Adipose tissue (tissue), 3 donors: Measurements from ENCODE around the gene ANKRD6. TPM values are rescaled to one million over a fixed set of nuclear protein-coding genes. Genes with fewer than 3 reads are reported as not detected.

Source experiments
- H3K27ac ChIP-seq: one replicate; pipeline ENCODE4 v1.5.1; 2013; ENCODE audit warnings: low read depth, low read length
- WGBS, 3 donors: extraction: QIAGEN DNeasy Blood & Tissue Kit; methylation state at CpG; one replicate each; pipeline ENCODE4 v1.1.7; 2013; 5-methylcytosine and 5-hydroxymethylcytosine counted together
- polyA plus RNA-seq, 3 donors: library from polyadenylated mRNA; stranded (reverse); fragments of 200-250 nt; gene quantifications; one replicate each; pipeline ENCODE4 v1.2.3, GENCODE V29; 2013
- donor health status: healthy with polysubstance abuse.
- donor health status: Bipolar disorder and iron deficiency.
- donor health status: healthy.

The ANKRD6 gene
- polyA plus RNA-seq, 3 donors = 3.1 to 9.3 (median 4.1) TPM

GRCh38 chr6:89454300-89454699 is 21.3 kb downstream of the ANKRD6 start:
- WGBS, 3 donors = 71 to 86% (median 77%) methylated on average over 2 of the region's 2 CpGs
- H3K27ac ChIP-seq = no peak overlapping the region

GRCh38 chr6:89458704-89459103 is 25.8 kb downstream of the ANKRD6 start:
- no peak overlapping the region for H3K27ac ChIP-seq
- WGBS, 3 donors = 91 to 92% (median 91%) methylated on average over 5 of the region's 5 CpGs

DNA sequence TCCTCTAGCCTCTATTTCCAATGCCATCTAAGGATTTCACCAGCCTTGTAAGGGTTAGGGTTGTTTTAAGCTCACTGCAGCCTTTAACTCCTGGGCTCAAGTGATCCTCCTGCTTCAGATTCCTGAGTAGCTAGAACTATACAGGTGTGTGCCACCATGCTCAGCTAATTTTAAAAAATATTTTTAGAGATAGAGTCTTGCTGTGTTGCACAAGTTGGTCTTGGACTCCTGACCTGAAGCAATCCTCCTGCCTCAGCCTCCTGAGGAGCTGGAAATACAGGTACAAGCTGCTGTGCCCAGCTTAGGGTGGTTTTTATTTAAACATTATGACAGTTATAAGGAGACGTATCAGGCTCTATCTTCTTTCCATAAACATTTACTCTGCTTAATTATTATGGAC is 26.5 kb downstream of the ANKRD6 start:
- H3K27ac ChIP-seq = no peak overlapping the region
- WGBS, 3 donors = 61 to 100% (median 98%) methylated on average over 1 of the region's 1 CpG

- no peak overlapping the region for H3K27ac ChIP-seq
- 79 to 88% (median 80%) methylated on average over 7 of the region's 7 CpGs for WGBS, 3 donors
These were observed 27.8 kb downstream of the ANKRD6 start for GRCh38 chr6:89460713-89461112.

DNA sequence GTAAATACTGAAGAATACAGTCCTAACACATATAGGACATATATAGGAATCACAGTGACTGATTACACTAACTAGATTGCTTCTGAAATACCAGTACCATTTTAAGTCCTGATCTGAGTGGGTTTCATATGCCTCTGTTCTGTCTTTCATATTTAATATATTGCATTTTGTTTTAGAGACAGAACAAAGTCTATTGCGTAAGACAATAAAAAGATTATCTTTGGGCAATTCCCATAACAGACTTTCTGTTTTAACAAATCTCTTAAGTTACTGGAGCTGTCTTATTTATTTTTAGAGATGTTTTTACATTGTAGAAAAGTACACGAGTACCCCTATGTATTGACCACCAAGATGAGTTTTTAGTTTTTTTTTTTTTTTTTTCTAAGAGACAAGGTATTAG is 29.6 kb downstream of the ANKRD6 start:
- 73 to 93% (median 85%) methylated on average over 2 of the region's 2 CpGs for whole genome bisulfite sequencing, 3 donors

GRCh38 chr6:89464295-89464694 is 31.3 kb downstream of the ANKRD6 start:
- WGBS, 3 donors = 81 to 84% (median 82%) methylated on average over 2 of the region's 2 CpGs

More for the DNA sequence above, 29.6 kb downstream of the ANKRD6 start:
- no peak overlapping the region for H3K27ac ChIP-seq

DNA sequence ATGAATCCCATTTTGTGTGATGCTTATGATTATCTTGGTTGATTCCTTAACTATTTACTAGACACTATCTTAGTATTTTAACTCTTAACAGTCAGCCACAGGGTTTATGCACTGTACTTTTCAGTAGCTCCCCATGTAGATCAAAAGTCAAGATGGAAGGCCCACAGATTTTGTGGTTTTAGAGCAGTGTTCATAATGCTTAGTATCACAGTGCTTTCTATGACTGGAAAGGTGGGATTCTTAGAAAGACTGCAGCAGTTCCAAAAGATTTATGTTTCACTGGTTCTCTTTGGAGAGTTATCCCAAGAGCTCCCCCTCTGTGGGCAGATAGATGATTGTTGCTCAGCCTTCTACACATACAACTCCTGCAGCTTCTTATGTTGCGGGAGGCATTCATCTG is 34.5 kb downstream of the ANKRD6 start:
- 100% methylated on average over 1 of the region's 1 CpG for WGBS, 3 donors
- no peak overlapping the region for H3K27ac ChIP-seq

More at GRCh38 chr6:89464295-89464694, 31.3 kb downstream of the ANKRD6 start:
- H3K27ac ChIP-seq = no peak overlapping the region

DNA sequence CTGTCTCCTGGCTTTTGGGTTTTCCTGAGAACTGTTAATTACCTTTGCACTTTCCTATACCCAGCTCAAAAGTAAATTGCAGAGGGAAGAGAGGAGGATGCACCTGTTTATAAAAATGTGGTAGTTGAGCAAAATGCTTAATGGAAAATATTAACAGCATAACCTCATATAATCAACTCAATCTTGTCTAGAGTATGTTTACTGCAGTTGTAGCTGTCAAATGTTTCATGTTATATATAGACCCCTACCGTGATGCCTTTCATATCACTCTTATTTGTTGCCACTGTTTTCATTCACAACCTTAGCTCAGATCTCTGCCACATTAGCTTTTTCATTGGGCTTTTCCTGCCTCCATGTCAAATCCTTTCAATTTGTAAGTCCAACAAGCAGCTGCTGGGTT is 36.0 kb downstream of the ANKRD6 start:
- H3K27ac ChIP-seq = no peak overlapping the region
- 19 to 43% (median 42%) methylated on average over 1 of the region's 1 CpG for WGBS, 3 donors

DNA sequence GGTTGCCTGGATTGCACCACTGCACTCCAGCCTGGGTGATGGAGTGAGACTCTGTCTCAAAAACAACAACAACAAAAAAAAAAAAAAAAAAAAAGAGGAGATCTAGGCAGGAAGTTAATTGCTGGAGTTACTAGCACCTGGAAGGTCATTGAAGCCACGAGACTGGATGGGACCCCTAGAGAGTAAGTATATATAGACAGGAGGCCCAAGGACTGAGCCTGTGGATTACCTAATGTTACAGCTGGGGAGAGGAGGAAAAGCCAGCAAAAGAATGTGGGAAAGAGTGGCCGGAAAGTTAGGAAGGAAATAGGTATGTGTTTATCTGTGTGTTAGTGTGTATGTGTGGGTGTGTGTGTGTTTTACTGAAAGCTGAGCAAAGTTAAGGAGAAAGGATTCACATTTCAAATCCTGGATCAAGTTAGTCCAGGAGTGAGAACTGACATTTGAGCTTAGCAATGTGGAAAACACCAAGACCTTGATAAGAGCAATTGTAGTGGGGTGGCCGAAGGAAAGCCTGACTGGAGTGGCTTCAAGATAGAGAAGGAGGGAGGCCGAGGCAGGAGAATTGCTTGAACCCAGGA is 38.4 kb downstream of the ANKRD6 start:
- no peak overlapping the region for H3K27ac ChIP-seq
- 71 to 86% (median 79%) methylated on average over 4 of the region's 4 CpGs for WGBS, 3 donors

GRCh38 chr6:89475101-89475500 is 42.1 kb downstream of the ANKRD6 start:
- WGBS, 3 donors = 72 to 88% (median 73%) methylated on average over 2 of the region's 2 CpGs
- no peak overlapping the region for H3K27ac ChIP-seq

DNA sequence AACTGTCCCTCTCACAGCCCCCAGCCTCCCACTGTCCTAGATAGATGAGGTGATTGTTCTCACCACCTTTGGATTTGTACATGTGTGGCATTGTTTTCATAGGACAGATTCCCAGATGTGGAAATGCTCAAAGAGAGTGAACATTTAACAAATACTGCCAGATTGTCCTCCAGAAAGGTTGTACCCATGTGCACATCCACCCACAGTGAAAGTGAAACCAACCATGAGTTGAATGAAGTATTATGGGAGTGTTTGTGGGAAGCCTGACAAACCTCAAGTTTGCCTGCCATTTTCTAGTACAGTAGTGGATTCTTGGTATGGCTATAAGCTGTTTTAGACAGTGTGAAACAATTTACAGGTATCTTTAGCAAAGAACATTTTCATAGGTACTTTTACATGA is 42.7 kb downstream of the ANKRD6 start:
- H3K27ac ChIP-seq = no peak overlapping the region

DNA sequence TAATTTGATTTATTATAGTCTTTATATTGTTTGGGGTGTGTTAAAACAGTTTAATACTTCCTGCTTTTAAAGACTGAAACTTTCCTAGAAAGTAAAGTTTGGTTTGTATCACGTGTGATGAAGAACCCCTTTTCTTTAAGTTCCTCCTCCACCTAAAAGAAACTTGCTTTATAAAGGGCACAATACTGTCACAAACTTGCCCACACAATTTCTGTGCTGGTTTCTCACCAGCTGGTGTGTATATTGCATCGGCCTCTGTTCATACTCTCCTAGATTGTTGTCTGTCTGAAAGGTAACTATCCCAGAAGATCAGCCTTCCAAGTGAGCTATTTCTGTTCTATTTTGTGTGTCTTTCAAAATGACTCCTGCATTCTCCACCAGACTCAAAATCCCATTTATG is 46.9 kb downstream of the ANKRD6 start:
- H3K27ac ChIP-seq = no peak overlapping the region
- WGBS, 3 donors = 72 to 94% (median 83%) methylated on average over 2 of the region's 2 CpGs

DNA sequence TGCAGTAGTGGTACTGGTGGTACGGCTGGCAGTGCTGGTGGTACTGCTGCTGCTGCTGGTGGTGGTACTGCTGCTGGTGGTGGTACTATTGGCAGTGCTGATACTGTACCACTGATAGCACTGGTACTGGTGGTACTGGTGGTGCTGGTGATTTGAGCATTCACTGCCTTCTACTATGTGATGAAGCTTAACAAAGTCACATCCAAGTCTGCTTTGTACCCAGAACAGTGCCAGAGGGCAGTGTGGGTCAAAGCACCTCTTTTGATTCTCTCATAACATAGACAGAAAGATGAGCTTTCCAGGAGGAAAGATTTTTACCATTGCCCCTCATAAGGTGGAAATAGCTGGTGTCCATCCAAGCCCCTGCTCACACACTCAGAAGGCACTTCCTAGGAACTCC is 48.7 kb downstream of the ANKRD6 start:
- 88 to 98% (median 92%) methylated on average over 1 of the region's 1 CpG for WGBS, 3 donors
- no peak overlapping the region for H3K27ac ChIP-seq

GRCh38 chr6:89482126-89482525 is 49.2 kb downstream of the ANKRD6 start:
- no peak overlapping the region for H3K27ac ChIP-seq
- WGBS, 3 donors = 62 to 69% (median 69%) methylated on average over 1 of the region's 1 CpG

DNA sequence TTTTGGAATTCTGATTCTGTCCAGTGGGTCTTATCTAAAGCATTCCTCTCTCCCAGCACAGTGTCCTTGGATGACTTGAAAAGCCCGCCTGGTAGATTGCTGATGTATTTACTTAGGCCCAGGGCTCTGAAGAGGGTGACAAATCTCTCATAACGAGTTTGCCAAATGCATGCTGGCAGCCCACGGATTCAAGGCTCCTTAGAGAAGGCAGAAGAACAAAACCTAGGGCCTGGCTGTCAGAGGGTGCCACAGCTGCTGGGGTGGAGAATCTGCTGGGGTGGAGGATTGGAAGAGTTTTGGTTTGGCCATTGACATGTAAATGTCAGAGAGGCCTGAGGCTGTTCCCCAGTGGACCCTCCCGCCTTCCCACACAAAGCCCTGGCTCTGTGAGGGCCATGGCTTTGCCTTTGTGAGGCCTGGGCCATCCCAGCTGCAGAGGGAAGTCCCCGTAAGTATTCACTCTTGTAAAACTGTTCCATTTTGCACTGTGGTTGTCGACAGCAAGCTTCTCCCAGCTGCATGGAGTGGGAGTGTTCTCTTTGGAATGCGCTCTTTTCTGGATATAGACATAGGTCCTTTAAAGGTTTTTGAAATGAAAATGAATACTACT is 50.3 kb downstream of the ANKRD6 start:
- H3K27ac ChIP-seq = no peak overlapping the region
- 53 to 66% (median 62%) methylated on average over 7 of the region's 7 CpGs for WGBS, 3 donors

- H3K27ac ChIP-seq = no peak overlapping the region
- WGBS, 3 donors = 92 to 94% (median 92%) methylated on average over 3 of the region's 3 CpGs
These were observed 52.4 kb downstream of the ANKRD6 start for GRCh38 chr6:89485320-89485719.

- H3K27ac ChIP-seq = no peak overlapping the region
- 87 to 91% (median 88%) methylated on average over 1 of the region's 1 CpG for WGBS, 3 donors
These were observed 54.9 kb downstream of the ANKRD6 start for GRCh38 chr6:89487864-89488263.

DNA sequence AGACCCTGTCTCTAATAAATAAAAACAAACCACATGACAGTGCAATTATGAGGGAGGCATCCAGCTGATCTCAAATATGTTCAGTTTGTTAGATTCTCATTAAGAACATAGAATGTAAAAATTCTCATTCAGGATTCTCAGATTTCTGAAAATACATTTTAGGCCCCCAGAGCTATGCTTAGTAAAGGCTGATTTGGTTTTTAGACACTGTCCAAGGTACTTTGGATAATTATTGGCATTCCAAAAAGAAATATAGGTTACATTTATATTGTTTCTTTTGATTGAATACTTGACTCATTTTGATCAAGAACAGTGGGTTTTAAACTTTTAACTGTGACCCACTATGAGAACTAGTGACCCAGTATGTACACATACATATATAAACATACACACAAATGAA is 55.5 kb downstream of the ANKRD6 start:
- no peak overlapping the region for H3K27ac ChIP-seq

DNA sequence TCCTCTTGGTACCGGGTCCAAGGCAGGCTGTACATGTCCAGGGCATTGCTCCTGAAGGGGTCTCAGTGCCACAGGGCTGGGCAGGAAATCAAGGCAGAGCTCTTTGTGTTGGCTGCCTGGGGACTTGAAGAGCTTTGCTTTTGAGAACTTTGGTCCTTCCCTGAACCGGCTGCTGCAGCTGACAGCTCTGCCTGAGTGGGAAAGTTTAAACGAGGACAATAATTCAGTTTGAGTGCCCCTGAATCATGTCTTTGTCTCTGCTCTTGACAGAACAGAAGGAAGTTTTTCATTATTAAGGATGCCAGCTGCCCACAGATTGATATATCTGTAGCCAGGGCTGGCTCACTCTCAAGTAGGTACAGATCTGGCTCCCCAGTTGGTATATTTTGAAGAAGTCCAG is 56.1 kb downstream of the ANKRD6 start:
- 53 to 57% (median 54%) methylated on average over 3 of the region's 3 CpGs for WGBS, 3 donors

GRCh38 chr6:89492025-89492640 is 59.2 kb downstream of the ANKRD6 start:
- WGBS, 3 donors = 87 to 92% (median 91%) methylated on average over 7 of the region's 7 CpGs
- H3K27ac ChIP-seq = no peak overlapping the region

More for the DNA sequence above, 56.1 kb downstream of the ANKRD6 start:
- H3K27ac ChIP-seq = no peak overlapping the region
